SU-DHL-6 (cell line): Measurements from ENCODE around the gene INA.

Source experiments
- H2AFZ ChIP-seq: fragments of 200-600 bp; sonication (generic); 2 replicates; pipeline ENCODE4 v1.6.1; 2014; ENCODE audit warnings: low read depth, mild to moderate bottlenecking, moderate library complexity, mixed read lengths, antibody characterized with exemption, low read length; ENCODE audit not compliant: severe bottlenecking
- H3F3A ChIP-seq: fragments of 200-600 bp; shearing (Covaris generic); 2 replicates; pipeline ENCODE4 v1.6.0; 2016; ENCODE audit warnings: antibody characterized with exemption, mild to moderate bottlenecking; ENCODE audit not compliant: insufficient read depth
- H3K27ac ChIP-seq: fragments of 200-600 bp; sonication (generic); 2 replicates; pipeline ENCODE4 v1.5.1; 2016; ENCODE audit warnings: low read depth, mild to moderate bottlenecking, low read length, moderate library complexity, mixed read lengths
- H3K27me3 ChIP-seq: fragments of 200-600 bp; sonication (generic), shearing (Covaris generic); 2 replicates; pipeline ENCODE4 v1.6.0; 2014; ENCODE audit warnings: mild to moderate bottlenecking, low read length
- H3K36me3 ChIP-seq: fragments of 200-600 bp; sonication (generic); 2 replicates; pipeline ENCODE4 v1.6.1; 2014; ENCODE audit warnings: mild to moderate bottlenecking, low read length, mixed read lengths
- H3K4me2 ChIP-seq: fragments of 300-600, 200-600 bp; shearing (Covaris generic), sonication (generic); 2 replicates; pipeline ENCODE4 v1.6.0; 2014; ENCODE audit warnings: low read length, low read depth, mild to moderate bottlenecking; ENCODE audit not compliant: poor library complexity, severe bottlenecking
- H3K4me3 ChIP-seq: fragments of 200-600 bp; sonication (generic); 2 replicates; pipeline ENCODE4 v1.5.1; 2014; ENCODE audit warnings: antibody characterized with exemption, low read length, mild to moderate bottlenecking, mixed read lengths; ENCODE audit not compliant: insufficient read depth, poor library complexity, severe bottlenecking
- H3K79me2 ChIP-seq: fragments of 200-600 bp; sonication (generic); 2 replicates; pipeline ENCODE4 v1.6.1; 2014; ENCODE audit warnings: mild to moderate bottlenecking, low read length, moderate library complexity; ENCODE audit not compliant: insufficient read depth
- H3K9ac ChIP-seq: fragments of 200-600 bp; sonication (generic); 2 replicates; pipeline ENCODE4 v1.7.0; 2014; ENCODE audit warnings: mild to moderate bottlenecking, low read length
- H3K9me2 ChIP-seq: fragments of 200-600 bp; sonication (generic); replicated peaks from 2 replicates; pipeline ENCODE4 v1.6.1; 2014; ENCODE audit warnings: low read length; ENCODE audit not compliant: insufficient read depth
- H3K9me3 ChIP-seq: fragments of 200-600 bp; sonication (generic); 2 replicates; pipeline ENCODE4 v1.6.1; 2014; ENCODE audit warnings: low read length, mixed read lengths; ENCODE audit not compliant: insufficient read depth
- H4K20me1 ChIP-seq: fragments of 200-600 bp; sonication (generic); 2 replicates; pipeline ENCODE4 v1.6.1; 2014; ENCODE audit warnings: low read depth, mild to moderate bottlenecking, antibody characterized with exemption, low read length, moderate library complexity, mixed read lengths
- CTCF ChIP-seq: fragments of 200-600 bp; sonication (generic); IDR thresholded peaks from one replicate; pipeline ENCODE4 v1.5.1; 2017; ENCODE audit warnings: antibody characterized with exemption, mild to moderate bottlenecking, low read length, moderate library complexity; ENCODE audit not compliant: insufficient read depth, poor library complexity, severe bottlenecking
- EZH2phosphoT487 ChIP-seq: fragments of 200-600 bp; sonication (generic), shearing (Covaris generic); conservative IDR thresholded peaks from 2 replicates; pipeline ENCODE4 v1.6.1; 2018; ENCODE audit warnings: mild to moderate bottlenecking, antibody characterized with exemption, low read length, moderate library complexity, mixed read lengths

INA gene

GRCh38 chr10:103276251-103276895 is 565 bp upstream of the INA start:
- Histone ChIP-seq H3K9ac (no peak overlapping the region), H3K27ac (no peak overlapping the region), H3K27me3 (no peaks in the 10 kb centered on the region), H3K4me2 (no peak overlapping the region), H4K20me1 (no peaks in the 10 kb centered on the region), H3K9me3 (no peaks in the 10 kb centered on the region), H3K9me2 (no peaks in the 10 kb centered on the region), H3K36me3 (no peaks in the 10 kb centered on the region), H3K79me2 (no peaks in the 10 kb centered on the region), H2AFZ (no peak overlapping the region), H3F3A (no peaks in the 10 kb centered on the region), H3K4me3 (no peak overlapping the region)
- TF ChIP-seq EZH2phosphoT487: no peak
- TF ChIP-seq CTCF: no peak

GRCh38 chr10:103277713-103278536 is 987 bp downstream of the INA start:
- Histone ChIP-seq H3K27ac (no peak overlapping the region), H3K9me3 (no peaks in the 10 kb centered on the region), H3K36me3 (no peaks in the 10 kb centered on the region), H2AFZ (no peak overlapping the region), H3K9ac (no peak overlapping the region), H3K27me3 (no peaks in the 10 kb centered on the region), H3K4me2 (no peak overlapping the region), H3K9me2 (no peaks in the 10 kb centered on the region), H3F3A (no peaks in the 10 kb centered on the region), H3K4me3 (no peak overlapping the region), H4K20me1 (no peaks in the 10 kb centered on the region), H3K79me2 (no peaks in the 10 kb centered on the region)
- TF ChIP-seq EZH2phosphoT487 (no peak), CTCF (no peak)

GRCh38 chr10:103278537-103278823 is 1.5 kb downstream of the INA start:
- no peaks in the 10 kb centered on the region for H3F3A ChIP-seq
- H3K4me2 ChIP-seq: no peak overlapping the region
- H3K36me3 ChIP-seq: no peaks in the 10 kb centered on the region
- H3K27ac ChIP-seq: no peak overlapping the region
- no peaks in the 10 kb centered on the region for H4K20me1 ChIP-seq
- no peaks in the 10 kb centered on the region for H3K9me2 ChIP-seq
- H3K4me3 ChIP-seq: no peak overlapping the region
- H3K9ac ChIP-seq: no peak overlapping the region
- TF ChIP-seq EZH2phosphoT487: no peak
- TF ChIP-seq CTCF: no peak
- H3K9me3 ChIP-seq: no peaks in the 10 kb centered on the region
- no peak overlapping the region for H2AFZ ChIP-seq
- no peaks in the 10 kb centered on the region for H3K79me2 ChIP-seq
- H3K27me3 ChIP-seq: no peaks in the 10 kb centered on the region
